NCI-H748 (cell line): ENCODE measurements around the gene DBT.
"Not testable (repeated sequence)": the region's sequence is repeated elsewhere in the genome, so short reads cannot be mapped to it uniquely, and the experiment has no call there.

Experiments
- DNase-seq: peaks from one replicate; lab custom pipeline; 2025; ENCODE audit not compliant: unreplicated experiment; lab: John Stamatoyannopoulos, UW

Gene DBT

DNA sequence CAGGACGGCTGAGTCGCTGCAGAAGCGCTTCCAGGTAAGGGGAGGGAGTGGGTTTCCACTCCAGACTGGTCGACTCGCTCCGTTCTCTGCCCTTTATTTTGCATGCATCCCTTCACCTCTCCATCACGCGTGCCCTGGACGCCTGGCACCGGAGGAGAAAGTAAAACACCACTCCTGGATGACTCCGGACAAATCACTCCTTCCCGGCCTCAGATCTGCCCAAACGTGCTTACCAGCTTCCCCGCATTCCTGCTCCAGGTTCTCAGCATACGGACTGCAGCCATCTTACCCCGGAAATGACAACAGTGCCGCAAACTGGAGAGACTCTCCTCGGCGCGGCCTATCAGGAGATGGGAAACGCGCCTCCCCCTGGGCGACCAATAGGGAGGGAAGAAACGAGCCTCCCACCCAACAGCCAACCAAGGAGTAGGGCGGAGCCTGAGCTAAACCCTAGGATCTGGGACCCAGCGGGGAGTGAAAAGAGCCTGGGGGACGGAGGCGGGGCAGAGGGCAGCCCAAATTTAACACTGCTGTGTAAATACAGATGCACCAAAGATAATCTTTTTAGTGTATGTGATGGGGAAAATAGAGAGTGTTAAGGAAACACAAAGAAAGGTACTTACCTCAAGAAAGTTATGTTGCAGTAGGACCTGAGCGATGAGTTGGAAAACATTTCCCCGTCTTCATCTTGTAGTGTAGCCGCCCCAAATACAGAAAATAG lies at the start of gene DBT:
Gene DBT (minus strand): TSS at position 298 of the 721 bp plus-strand sequence. CDS start 14 bp downstream, at position 284.
- peak; percentile 95 for DNase-seq

GRCh38 chr1:100298512-100298911 lies 48.9 kb upstream of the DBT start:
- DNase-seq = no peak

DNA sequence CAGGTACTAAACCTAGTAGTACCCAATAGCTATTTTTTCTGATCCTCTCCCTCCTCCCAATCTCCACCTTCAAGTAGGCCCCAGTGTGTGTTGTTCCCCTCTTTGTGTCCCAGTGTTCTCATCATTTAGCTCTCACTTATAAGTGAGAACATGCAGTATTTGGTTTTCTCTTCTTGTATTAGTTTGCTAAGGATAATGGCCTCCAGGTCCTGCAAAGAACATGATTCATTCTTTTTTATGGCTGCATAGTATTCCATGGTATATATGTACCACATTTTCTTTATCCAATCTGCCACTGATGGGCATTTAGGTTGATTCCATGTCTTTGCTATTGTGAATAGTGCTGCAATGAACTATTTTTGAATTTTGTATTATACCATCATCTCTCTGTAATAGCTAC lies 47.4 kb upstream of the DBT start:
- not testable (repeated sequence) for DNase-seq

DNA sequence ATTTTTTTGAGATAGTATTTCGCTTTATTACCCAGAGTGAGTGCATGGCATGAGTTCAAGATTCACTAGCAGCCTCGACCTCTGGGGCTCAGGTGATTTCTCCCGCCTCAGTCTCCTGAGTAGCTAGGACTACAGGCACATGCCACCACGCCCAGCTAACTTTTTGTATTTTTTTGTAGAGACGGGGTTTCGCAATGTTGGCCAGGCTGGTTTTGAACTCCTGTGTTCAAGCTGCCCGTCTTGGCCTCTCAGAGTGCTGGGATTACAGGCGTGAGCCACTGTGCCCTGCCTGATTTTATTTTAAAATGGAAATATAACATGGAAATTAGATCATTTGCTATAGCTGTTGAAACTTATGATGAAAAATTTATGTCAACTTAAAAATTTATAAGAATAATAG lies 46.5 kb upstream of the DBT start:
- no peak for DNase-seq

- no peak for DNase-seq
Observed at GRCh38 chr1:100292711-100293110, 43.1 kb upstream of the DBT start.

DNA sequence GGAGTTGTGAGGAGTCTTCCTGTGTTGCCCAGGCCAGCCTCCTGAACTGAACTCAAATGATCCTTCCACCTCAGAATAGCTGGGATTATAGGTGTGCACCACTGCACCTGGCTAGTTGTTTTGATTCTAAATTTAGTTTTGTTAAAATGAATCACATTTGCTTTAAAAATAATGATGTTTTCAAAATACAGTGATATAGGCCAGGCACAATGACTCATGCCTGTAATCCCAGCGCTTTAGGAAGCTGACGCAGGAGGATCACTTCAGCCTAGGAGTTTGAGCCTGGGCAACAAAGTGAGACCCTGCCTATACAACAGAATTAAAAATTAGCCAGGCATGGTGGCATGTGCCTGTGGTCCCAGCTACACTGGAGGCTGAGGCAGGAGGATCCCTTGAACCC lies 40.7 kb upstream of the DBT start:
- DNase-seq = no peak

DNA sequence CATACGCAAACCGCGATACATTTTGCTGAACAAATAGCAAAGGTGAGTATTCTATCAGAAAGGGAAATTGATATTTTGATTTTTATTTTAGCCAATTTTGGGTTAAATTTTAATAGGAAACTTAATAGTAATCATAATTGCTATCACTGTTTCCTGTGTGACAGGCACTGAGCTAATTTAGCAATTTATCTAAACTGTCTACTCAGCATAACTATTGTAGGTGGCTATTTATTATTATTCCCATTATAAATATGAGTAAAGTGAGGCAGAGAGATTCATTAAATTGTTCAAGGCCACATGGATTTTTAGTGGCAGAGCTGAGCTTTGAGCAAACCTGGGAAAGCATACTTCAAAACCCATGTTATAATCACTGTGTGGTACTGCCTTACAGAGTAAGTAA lies 37.5 kb upstream of the DBT start:
- no peak for DNase-seq

GRCh38 chr1:100284591-100284990 lies 35.0 kb upstream of the DBT start:
- no peak for DNase-seq

DNA sequence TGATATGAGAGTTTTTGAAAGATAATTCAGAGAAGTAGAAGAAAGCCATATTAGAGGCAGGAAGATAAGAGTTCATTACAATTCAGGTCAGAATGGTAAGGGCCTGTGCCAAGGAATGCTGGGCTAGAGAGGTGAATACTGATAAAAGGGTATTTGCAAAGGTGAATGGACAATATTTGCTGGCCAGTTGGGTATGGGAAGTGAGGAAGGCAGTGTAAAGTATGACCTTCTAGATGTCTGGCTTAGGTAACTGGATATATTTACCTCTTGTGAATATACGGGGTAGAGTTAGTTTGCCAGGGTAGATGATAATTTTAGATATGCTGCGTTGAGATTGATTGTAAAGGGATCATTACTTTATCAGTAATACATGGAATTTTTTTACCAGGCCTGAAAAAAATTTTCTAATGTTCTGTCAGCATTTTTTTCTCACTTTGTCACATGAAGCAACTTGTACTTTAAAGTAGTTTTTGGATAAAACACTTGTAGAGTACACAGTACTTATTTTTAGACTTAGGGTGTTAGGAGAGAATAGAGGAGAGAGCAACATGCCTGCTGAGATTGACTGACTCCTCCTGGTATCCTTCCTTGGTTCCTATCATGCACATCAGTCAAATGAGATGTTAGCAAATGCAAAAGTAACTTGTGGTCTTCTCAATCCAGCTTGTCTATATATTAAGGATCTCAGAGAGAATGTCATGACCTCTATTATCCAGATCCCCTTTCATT lies 30.5 kb upstream of the DBT start:
- DNase-seq = no peak

DNA sequence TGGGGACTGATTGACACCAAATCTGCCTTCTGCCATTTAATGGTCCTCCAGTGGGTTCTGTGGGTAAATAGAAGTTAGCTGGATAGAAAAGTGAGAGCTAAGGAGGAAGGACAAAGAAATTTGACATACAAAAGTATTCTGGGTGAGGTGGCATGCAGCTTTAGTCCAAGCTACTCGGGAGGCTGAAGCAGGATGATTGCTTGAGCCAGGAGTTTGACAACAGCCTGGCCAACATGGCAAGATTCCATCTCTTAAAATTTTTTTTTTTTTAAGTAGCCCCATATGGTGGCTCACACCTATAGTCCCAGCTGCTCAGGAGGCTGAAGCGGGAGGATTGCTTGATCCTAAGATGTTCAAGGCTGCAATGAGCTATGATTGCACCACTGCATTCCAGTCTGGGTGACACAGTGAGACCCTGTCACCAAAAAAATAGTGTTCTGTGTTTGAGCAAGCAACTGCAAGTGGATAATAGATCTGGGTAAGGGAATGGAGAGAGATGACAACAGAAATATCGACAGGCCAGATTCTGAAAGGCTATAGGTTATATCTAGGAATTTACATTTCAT lies 29.8 kb upstream of the DBT start:
- no peak for DNase-seq

- DNase-seq = no peak
Observed at GRCh38 chr1:100277866-100278265, 28.2 kb upstream of the DBT start.

DNA sequence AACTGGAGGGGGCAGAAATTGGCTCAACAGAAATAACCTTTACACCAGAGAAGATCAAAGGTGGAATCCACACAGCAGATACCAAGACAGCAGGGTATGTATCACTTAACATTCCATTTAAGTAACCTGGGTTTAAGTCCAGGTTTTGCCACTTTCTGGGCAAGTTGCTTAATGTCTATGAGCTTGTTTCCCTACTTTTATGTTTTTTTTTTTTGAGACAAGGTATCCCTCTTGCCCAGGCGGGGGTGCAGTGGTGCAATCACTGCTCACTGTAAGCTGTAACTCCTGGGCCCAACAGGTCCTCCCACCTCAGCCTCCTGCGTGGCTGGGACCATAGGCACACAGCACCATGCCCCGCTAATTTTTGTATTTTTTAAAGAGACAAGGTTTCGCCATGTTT lies 18.6 kb upstream of the DBT start:
- no peak for DNase-seq

DNA sequence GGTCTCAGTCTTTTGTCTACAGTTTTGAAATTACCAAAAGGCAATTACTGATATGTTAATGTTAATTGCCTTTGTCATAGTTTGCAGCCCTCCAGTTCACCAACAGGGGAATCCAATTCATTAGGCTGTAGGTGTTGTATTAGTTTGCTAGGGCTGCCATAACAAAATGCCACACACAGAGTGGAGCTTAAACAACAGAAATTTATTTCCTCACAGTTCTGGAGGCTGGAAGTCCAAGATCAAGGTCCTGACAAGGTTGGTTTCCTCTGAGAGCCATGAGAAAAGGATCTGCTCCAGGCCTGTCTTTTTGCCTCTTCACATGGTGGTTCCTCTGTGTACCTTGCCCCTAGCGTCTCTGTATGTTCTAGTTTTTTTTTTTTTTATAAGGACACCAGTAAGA lies 17.6 kb upstream of the DBT start:
- DNase-seq = no peak

DNA sequence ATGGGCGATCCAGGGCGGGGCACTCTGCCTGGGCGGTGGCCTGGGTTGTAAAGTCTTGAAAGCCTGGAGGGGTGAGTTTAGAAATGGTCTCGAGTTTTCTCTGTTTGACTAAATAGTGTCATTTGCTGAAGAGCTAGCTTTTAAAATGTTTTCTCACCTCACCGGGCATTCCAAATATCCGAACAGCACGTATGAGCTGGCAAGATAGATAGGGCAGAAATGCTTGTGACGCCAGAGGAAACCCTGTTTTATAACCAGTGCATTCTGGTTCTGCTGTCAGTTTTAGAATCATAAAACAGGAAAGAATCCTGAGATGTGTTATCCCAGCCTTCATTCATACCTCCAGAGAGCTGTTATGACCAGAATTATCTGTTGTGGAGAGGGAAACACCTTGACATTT lies 17.1 kb upstream of the DBT start:
- DNase-seq = peak; percentile 30

DNA sequence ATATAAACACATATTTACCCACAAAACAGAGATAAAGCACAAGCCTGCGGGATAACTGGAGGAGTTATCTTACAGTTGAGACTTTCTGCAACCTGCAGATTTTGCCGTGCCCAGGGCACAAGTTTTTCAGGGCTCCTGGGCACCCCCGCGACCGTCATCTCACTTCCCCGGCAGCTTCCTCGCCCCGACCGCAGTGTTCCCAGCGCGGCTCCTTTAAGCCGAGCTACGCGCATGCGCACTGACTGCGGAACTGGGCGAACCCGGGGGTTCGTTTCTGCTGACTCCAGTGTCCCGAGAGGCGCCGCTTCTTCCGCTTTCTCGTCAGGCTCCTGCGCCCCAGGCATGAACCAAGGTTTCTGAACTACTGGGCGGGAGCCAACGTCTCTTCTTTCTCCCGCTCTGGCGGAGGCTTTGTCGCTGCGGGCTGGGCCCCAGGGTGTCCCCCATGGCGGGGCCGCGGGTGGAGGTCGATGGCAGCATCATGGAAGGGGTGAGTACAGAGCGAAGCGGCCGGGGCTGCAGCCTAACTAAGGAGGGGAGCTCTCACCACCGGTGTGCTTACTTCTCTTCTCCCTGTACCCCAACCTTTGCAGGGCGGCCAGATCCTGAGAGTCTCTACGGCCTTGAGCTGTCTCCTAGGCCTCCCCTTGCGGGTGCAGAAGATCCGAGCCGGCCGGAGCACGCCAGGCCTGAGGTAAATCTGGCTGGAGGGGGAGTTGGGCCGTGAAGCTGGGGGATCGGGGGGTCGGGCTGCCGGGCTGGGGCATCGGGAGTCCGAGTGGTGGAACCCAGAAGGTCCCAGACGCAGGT lies 16.5 kb upstream of the DBT start, which contains the start of gene RTCA:
Gene RTCA (plus strand): TSS at position 286 of the 810 bp plus-strand sequence. CDS start 160 bp downstream, at position 446.
- peak; percentile 95 for DNase-seq

- DNase-seq = peak; percentile 60
Observed at GRCh38 chr1:100265562-100265930, 15.9 kb upstream of the DBT start.

DNA sequence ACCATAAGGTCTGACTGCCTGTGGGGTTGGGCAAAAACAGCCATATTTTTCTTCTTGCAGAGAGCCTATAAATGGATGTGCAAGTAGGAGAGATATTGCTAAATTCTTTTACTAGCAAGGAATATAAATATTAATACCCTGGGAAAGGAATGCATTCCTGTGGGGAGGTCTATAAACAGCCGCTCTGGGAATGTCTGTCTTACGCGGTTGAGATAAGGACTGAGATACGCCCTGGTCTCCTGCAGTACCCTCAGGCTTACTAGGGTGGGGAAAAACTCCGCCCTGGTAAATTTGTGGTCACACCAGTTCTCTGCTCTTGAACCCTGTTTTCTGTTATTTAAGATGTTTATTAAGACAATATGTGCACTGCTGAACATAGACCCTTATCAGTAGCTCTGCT lies 14.4 kb upstream of the DBT start:
- not testable (repeated sequence) for DNase-seq

DNA sequence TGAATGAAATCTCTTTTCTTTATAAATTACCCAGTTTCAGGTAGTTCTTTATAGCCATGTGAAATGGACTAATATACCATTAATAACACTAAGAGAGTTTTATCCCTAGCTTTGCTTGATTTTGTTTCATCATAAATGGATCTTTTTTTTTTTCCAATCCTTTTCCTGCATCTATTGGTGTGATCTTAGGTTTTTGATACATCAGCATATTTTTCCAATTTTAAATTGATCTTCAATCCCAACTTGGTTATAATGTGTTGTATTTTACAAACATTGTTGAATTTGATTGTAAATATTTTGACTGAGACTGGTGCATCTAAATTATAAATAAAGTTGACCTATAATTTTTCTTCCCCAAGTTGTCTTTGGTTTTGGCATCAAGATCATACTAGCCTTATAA lies 12.1 kb upstream of the DBT start:
- DNase-seq = no peak

DNA sequence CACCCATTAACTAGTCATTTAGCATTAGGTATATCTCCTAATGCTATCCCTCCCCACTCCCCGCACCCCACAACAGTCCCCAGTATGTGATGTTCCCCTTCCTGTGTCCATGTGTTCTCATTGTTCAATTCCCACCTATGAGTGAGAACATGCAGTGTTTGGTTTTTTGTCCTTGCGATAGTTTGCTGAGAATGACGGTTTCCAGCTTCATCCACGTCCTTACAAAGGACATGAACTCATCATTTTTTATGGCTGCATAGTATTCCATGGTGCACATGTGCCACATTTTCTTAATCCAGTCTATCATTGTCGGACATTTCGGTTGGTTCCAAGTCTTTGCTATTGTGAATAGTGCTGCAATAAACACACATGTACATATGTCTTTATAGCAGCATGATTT lies 8.8 kb upstream of the DBT start:
- not testable (repeated sequence) for DNase-seq

GRCh38 chr1:100256273-100256672 lies 6.6 kb upstream of the DBT start:
- not testable (repeated sequence) for DNase-seq

- DNase-seq = no peak
Observed at GRCh38 chr1:100253552-100253951, 3.9 kb upstream of the DBT start.
